K562 (cell line): ENCODE results near the gene NKX2-8. TPM values are rescaled to one million over a fixed set of nuclear protein-coding genes. Genes with fewer than 3 reads are reported as not detected.

Source experiments
- ATAC-seq: fragments of 200-7000 bp; cut with Tn5 transposase; 3 replicates; pipeline ENCODE4 v1.9.1; 2020; ENCODE audit warnings: moderate library complexity
- BruUV-seq: library from RNA; stranded (reverse); fragments of 400-500 nt; replicated peaks from 2 replicates; lab custom pipeline; 2021; lab: Mats Ljungman, UMichigan
- CTCF ChIA-PET: fragments of 300-600 bp; formaldehyde crosslinking; extraction: SDS; loops from one replicate; lab custom pipeline; 2021; ENCODE audit warnings: low intra/inter-chr PET ratio; lab: Yijun Ruan, JAX
- POLR2A ChIA-PET: fragments of 300-600, 350-650 bp; sonication (Branson Sonifier 250); formaldehyde crosslinking; extraction: SDS; loops from one replicate; lab custom pipeline; 2021; ENCODE audit warnings: antibody characterized with exemption, inconsistent platforms; lab: Yijun Ruan, JAX
- DNase-seq, 4 experiments: peaks; one replicate each; pipeline versions ENCODE4 v3.0.0 to v3.0.0-alpha.2; 2011 to 2018; ENCODE audit warnings: low spot score in 3 of 4, mixed read lengths in 3 of 4; ENCODE audit errors: extremely low read depth in 1 of 4
- FAIRE-seq: peaks from 2 replicates; lab custom pipeline; 2011; peaks lifted over from hg19 to GRCh38; lab: Jason Lieb, UNC
- H2AFZ ChIP-seq: 2 replicates; pipeline ENCODE4 v1.6.0; 2011; ENCODE audit warnings: low read depth, low read length, control low read depth, inconsistent platforms
- H3K27ac ChIP-seq: fragments of 200-600 bp; 3 replicates; pipeline ENCODE4 v1.8.0; 2011; ENCODE audit warnings: low read depth, mild to moderate bottlenecking, control low read depth, inconsistent platforms, low read length, moderate library complexity, mixed read lengths; ENCODE audit errors: extremely low read depth
- H3K27me3 ChIP-seq, 2 experiments: fragments of 300-600 bp in 1 of 2; 2 replicates in 1 of 2; 3 replicates in 1 of 2; pipeline versions ENCODE4 v1.6.0 to v1.8.0; 2011; ENCODE audit warnings: inconsistent platforms in 2 of 2, low read length in 2 of 2, mild to moderate bottlenecking in 1 of 2, mixed read lengths in 1 of 2, moderate library complexity in 1 of 2; ENCODE audit not compliant: control insufficient read depth in 2 of 2, insufficient read depth in 2 of 2
- H3K36me3 ChIP-seq: fragments of 300-600 bp; 3 replicates; pipeline ENCODE4 v1.8.0; 2011; ENCODE audit warnings: mild to moderate bottlenecking, low read length, inconsistent platforms; ENCODE audit not compliant: control insufficient read depth, insufficient read depth
- H3K4me1 ChIP-seq, 2 experiments: fragments of 200-600 bp in 1 of 2; replicated peaks in 1 of 2; 2 replicates in 1 of 2; 3 replicates in 1 of 2; pipeline versions ENCODE4 v1.5.1 to v1.8.0; 2011; ENCODE audit warnings: inconsistent platforms in 2 of 2, low read length in 2 of 2, mild to moderate bottlenecking in 1 of 2, mixed read lengths in 1 of 2, moderate library complexity in 1 of 2; ENCODE audit not compliant: control insufficient read depth in 2 of 2, insufficient read depth in 2 of 2
- H3K4me2 ChIP-seq: 2 replicates; pipeline ENCODE4 v1.6.1; 2011; ENCODE audit warnings: low read length, control low read depth, inconsistent platforms, mixed read lengths; ENCODE audit not compliant: insufficient read depth
- H3K4me3 ChIP-seq: fragments of 200-600 bp; sonication (generic), shearing (Covaris generic); 2 replicates; pipeline ENCODE4 v1.5.1; 2016; ENCODE audit warnings: control low read depth, inconsistent platforms
- H3K79me2 ChIP-seq: fragments of 200-600 bp; 3 replicates; pipeline ENCODE4 v1.8.0; 2011; ENCODE audit warnings: low read length, inconsistent platforms; ENCODE audit not compliant: control insufficient read depth, insufficient read depth
- H3K9ac ChIP-seq, 2 experiments: 2 replicates each; pipeline versions ENCODE4 v1.6.0 to v1.6.1; 2011; ENCODE audit warnings: low read depth in 2 of 2, low read length in 2 of 2, control low read depth in 1 of 2, inconsistent platforms in 1 of 2, mild to moderate bottlenecking in 1 of 2, mixed read lengths in 1 of 2; ENCODE audit not compliant: insufficient read depth in 1 of 2
- H3K9me1 ChIP-seq: one replicate; pipeline ENCODE4 v1.6.0; 2011; ENCODE audit warnings: inconsistent platforms, mild to moderate bottlenecking, low read length, moderate library complexity; ENCODE audit not compliant: control insufficient read depth, insufficient read depth
- H3K9me3 ChIP-seq: replicated peaks from 2 replicates; pipeline ENCODE4 v1.5.1; 2011; ENCODE audit warnings: low read depth, low read length, inconsistent platforms; ENCODE audit not compliant: control insufficient read depth, insufficient read depth
- H4K20me1 ChIP-seq: replicated peaks from 2 replicates; pipeline ENCODE4 v1.6.1; 2011; ENCODE audit warnings: low read length, inconsistent platforms, mixed read lengths; ENCODE audit not compliant: control insufficient read depth, insufficient read depth
- CXXC5 ChIP-seq: fragments of 250-450 bp; sonication (Bioruptor Pico); IDR thresholded peaks from 2 replicates; pipeline ENCODE4 v1.8.0; 2022; ENCODE audit warnings: inconsistent platforms, mild to moderate bottlenecking, moderate library complexity
- DPF2 ChIP-seq: fragments of 450-650 bp; IDR thresholded peaks from 2 replicates; pipeline ENCODE4 v1.6.1; 2016
- FOXA3 ChIP-seq, 2 experiments: fragments of 450-650 bp in 1 of 2; sonication (generic) in 1 of 2; formaldehyde crosslinking; IDR thresholded peaks in 1 of 2; conservative IDR thresholded peaks in 1 of 2; 2 replicates each; pipeline versions ENCODE4 v1.4.0 to v1.8.0; 2020 to 2022; ENCODE audit warnings: mild to moderate bottlenecking in 2 of 2, missing genetic modification reagents in 1 of 2
- NCOA6 ChIP-seq: fragments of 450-650 bp; IDR thresholded peaks from 2 replicates; pipeline ENCODE4 v1.6.1; 2017; ENCODE audit warnings: mild to moderate bottlenecking
- NFIX ChIP-seq: fragments of 250-450 bp; sonication (Bioruptor Pico); IDR thresholded peaks from 2 replicates; pipeline ENCODE4 v1.4.0; 2020; ENCODE audit warnings: low read depth, mild to moderate bottlenecking, moderate library complexity
- RBM17 ChIP-seq: fragments of 200-400 bp; formaldehyde crosslinking; IDR thresholded peaks from 2 replicates; pipeline ENCODE4 v1.6.1; 2017; ENCODE audit warnings: low read depth, mild to moderate bottlenecking, low read length, borderline replicate concordance
- RFX5 ChIP-seq: IDR thresholded peaks from 2 replicates; pipeline ENCODE4 v1.6.1; 2011; ENCODE audit warnings: low read depth, mild to moderate bottlenecking, improper control_type of control experiment, low read length
- TEAD1 ChIP-seq, 2 experiments: fragments of 450-650 bp in 1 of 2; sonication (generic) in 1 of 2; formaldehyde crosslinking; IDR thresholded peaks; 2 replicates each; pipeline versions ENCODE4 v1.4.0 to v1.8.0; 2020 to 2022; ENCODE audit warnings: mild to moderate bottlenecking in 2 of 2, missing genetic modification reagents in 1 of 2
- TFE3 ChIP-seq: fragments of 450-650 bp; formaldehyde crosslinking; IDR thresholded peaks from 2 replicates; pipeline ENCODE4 v1.4.0; 2020; ENCODE audit warnings: mild to moderate bottlenecking, mixed read lengths
- XRCC4 ChIP-seq: IDR thresholded peaks from one replicate; pipeline ENCODE4 v1.6.1; 2011; ENCODE audit not compliant: insufficient read depth, insufficient read length; ENCODE audit errors: extremely low read depth
- ZBED1 ChIP-seq: IDR thresholded peaks from 2 replicates; pipeline ENCODE4 v1.6.1; 2014
- ZC3H11A ChIP-seq: IDR thresholded peaks from 2 replicates; pipeline ENCODE4 v1.6.1; 2012; ENCODE audit warnings: low read depth, low read length, improper control_type of control experiment
- whole genome bisulfite sequencing: fragments of 100-300 bp; shearing (Covaris generic); methylation state at CpG from one replicate; pipeline ENCODE4 v1.1.6; 2016; ENCODE audit warnings: low coverage, mixed read lengths; ENCODE audit not compliant: insufficient coverage; ENCODE audit errors: missing lambda C conversion rate; 5-methylcytosine and 5-hydroxymethylcytosine counted together
- in situ Hi-C: fragments of 300-500 bp; cut with MboI; formaldehyde crosslinking; loops from 4 replicates; pipeline ENCODE4 v1.15.0; 2018; ENCODE audit warnings: inconsistent platforms, mixed read lengths
- intact Hi-C: fragments of 100-400 bp; cut with micrococcal nuclease; formaldehyde crosslinking; loops from 2 replicates; pipeline ENCODE4 v1.14.2; 2022
- polyA plus RNA-seq, 8 experiments: library from polyadenylated mRNA; depleted of rRNA in 4 of 8; stranded (reverse) in 5 of 8; unstranded in 3 of 8; fragments of >200 nt; fragmentation: Nextera tagmentation in 2 of 8; fragmentation: Illumina TruSeq in 1 of 8; extraction: Ambion mirVana in 2 of 8; extraction: Trizol in 1 of 8; gene quantifications; 2 replicates each; pipeline versions ENCODE4 v1.2.1 to v1.2.3, GENCODE V29; 2011 to 2014; ENCODE audit warnings: inconsistent platforms in 1 of 8, missing spikeins in 1 of 8
- total RNA-seq, 7 experiments: library from RNA; depleted of rRNA in 6 of 7; stranded (reverse); fragments of >200 nt in 6 of 7; fragmentation: Illumina TruSeq in 2 of 7; extraction: Trizol in 2 of 7; gene quantifications; 2 replicates each; pipeline versions ENCODE4 v1.2.1 to v1.2.3, GENCODE V29; 2011 to 2021; ENCODE audit warnings: low replicate concordance in 1 of 7
- TF ChIP-seq, protein P1 (sequence below): fragments of 250-450 bp; sonication (Bioruptor Pico); IDR thresholded peaks from 2 replicates; pipeline ENCODE4 v1.5.0; 2020; ENCODE audit warnings: mild to moderate bottlenecking
- TF ChIP-seq, protein P2 (sequence below): sonication (generic); formaldehyde crosslinking; IDR thresholded peaks from 2 replicates; pipeline ENCODE4 v1.8.0; 2023; ENCODE audit warnings: missing genetic modification reagents, mild to moderate bottlenecking, borderline replicate concordance

The NKX2-8 gene
- total and polyA plus RNA-seq, 9 of the 15 experiments (the other 6 are each of a cell fraction or from before 2014, with no cell fraction given): not detected

GRCh38 chr14:36555998-36556743, 26.2 kb downstream of the NKX2-8 start:
- FAIRE-seq (no peak), ATAC-seq (no peak), DNase-seq (no peak)
- Histone ChIP-seq H3K27ac (no peak overlapping the region), H4K20me1 (no peaks in the 10 kb centered on the region; the same call in none of the 2 replicates), H3K36me3 (no peaks in the 10 kb centered on the region), H3K4me3 (no peak overlapping the region), H3K9me3 (no peaks in the 10 kb centered on the region), H3K27me3 (peaks cover 2 to 9% of the 10 kb centered on the region in 2 experiments; a peak in 4 of 5 replicates), H3K9ac (no peak overlapping the region), H2AFZ (no peak overlapping the region), H3K9me1 (no peaks in the 10 kb centered on the region), H3K4me2 (no peak overlapping the region), H3K79me2 (no peaks in the 10 kb centered on the region), H3K4me1 (no peaks in the 10 kb centered on the region)
- WGBS: 8% methylated on average over 6 of the region's 6 CpGs
- no TSS peak for BruUV-seq
- intact Hi-C loops (loop anchor here (2.0 to 10.0 kb wide), 2 partner anchors 389 to 485 kb away; no protein-coding TSS in a partner anchor), in situ Hi-C loops (no loop called here)
- CTCF ChIA-PET: no interaction called here
- POLR2A ChIA-PET: no interaction called here
- TF ChIP-seq CXXC5 (CRISPR knock-in tag): no peak
- TF ChIP-seq FOXA3 (CRISPR knock-in tag; conservative IDR thresholded peaks at IDR 0.05 in 1 of 2, IDR thresholded peaks at IDR 0.05 in 1 of 2): no peak
- TF ChIP-seq ZC3H11A: no peak
- TF ChIP-seq TFE3 (CRISPR knock-in tag): no peak
- TF ChIP-seq DPF2: no peak
- TF ChIP-seq NCOA6: no peak
- TF ChIP-seq NFIX (CRISPR knock-in tag): no peak
- TF ChIP-seq, protein P1, sequence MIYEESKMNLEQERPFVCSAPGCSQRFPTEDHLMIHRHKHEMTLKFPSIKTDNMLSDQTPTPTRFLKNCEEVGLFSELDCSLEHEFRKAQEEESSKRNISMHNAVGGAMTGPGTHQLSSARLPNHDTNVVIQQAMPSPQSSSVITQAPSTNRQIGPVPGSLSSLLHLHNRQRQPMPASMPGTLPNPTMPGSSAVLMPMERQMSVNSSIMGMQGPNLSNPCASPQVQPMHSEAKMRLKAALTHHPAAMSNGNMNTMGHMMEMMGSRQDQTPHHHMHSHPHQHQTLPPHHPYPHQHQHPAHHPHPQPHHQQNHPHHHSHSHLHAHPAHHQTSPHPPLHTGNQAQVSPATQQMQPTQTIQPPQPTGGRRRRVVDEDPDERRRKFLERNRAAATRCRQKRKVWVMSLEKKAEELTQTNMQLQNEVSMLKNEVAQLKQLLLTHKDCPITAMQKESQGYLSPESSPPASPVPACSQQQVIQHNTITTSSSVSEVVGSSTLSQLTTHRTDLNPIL (CRISPR knock-in tag): no peak
- TF ChIP-seq ZBED1: no peak
- TF ChIP-seq TEAD1 (CRISPR knock-in tag; IDR thresholded peaks at IDR 0.05): no peak
- TF ChIP-seq, protein P2, sequence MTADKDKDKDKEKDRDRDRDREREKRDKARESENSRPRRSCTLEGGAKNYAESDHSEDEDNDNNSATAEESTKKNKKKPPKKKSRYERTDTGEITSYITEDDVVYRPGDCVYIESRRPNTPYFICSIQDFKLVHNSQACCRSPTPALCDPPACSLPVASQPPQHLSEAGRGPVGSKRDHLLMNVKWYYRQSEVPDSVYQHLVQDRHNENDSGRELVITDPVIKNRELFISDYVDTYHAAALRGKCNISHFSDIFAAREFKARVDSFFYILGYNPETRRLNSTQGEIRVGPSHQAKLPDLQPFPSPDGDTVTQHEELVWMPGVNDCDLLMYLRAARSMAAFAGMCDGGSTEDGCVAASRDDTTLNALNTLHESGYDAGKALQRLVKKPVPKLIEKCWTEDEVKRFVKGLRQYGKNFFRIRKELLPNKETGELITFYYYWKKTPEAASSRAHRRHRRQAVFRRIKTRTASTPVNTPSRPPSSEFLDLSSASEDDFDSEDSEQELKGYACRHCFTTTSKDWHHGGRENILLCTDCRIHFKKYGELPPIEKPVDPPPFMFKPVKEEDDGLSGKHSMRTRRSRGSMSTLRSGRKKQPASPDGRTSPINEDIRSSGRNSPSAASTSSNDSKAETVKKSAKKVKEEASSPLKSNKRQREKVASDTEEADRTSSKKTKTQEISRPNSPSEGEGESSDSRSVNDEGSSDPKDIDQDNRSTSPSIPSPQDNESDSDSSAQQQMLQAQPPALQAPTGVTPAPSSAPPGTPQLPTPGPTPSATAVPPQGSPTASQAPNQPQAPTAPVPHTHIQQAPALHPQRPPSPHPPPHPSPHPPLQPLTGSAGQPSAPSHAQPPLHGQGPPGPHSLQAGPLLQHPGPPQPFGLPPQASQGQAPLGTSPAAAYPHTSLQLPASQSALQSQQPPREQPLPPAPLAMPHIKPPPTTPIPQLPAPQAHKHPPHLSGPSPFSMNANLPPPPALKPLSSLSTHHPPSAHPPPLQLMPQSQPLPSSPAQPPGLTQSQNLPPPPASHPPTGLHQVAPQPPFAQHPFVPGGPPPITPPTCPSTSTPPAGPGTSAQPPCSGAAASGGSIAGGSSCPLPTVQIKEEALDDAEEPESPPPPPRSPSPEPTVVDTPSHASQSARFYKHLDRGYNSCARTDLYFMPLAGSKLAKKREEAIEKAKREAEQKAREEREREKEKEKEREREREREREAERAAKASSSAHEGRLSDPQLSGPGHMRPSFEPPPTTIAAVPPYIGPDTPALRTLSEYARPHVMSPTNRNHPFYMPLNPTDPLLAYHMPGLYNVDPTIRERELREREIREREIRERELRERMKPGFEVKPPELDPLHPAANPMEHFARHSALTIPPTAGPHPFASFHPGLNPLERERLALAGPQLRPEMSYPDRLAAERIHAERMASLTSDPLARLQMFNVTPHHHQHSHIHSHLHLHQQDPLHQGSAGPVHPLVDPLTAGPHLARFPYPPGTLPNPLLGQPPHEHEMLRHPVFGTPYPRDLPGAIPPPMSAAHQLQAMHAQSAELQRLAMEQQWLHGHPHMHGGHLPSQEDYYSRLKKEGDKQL: no peak
- no peak for TF ChIP-seq RBM17
- TF ChIP-seq RFX5: no peak
- TF ChIP-seq XRCC4: no peak
